GM19455 (cell line): Measurements from ENCODE around the gene NDFIP2.
A peak's percentile ranks its signal among the peaks of the same experiment; 100 is the strongest.

Source experiments
- ATAC-seq: cut with Tn5 transposase; IDR thresholded peaks from one replicate; pipeline ENCODE4 v1.9.1; 2021; ENCODE audit not compliant: unreplicated experiment

The NDFIP2 gene, protein sequence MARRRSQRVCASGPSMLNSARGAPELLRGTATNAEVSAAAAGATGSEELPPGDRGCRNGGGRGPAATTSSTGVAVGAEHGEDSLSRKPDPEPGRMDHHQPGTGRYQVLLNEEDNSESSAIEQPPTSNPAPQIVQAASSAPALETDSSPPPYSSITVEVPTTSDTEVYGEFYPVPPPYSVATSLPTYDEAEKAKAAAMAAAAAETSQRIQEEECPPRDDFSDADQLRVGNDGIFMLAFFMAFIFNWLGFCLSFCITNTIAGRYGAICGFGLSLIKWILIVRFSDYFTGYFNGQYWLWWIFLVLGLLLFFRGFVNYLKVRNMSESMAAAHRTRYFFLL

GRCh38 chr13:79480954-79481684 lies at the start of gene NDFIP2:
Gene NDFIP2, plus strand, starts transcription at chr13:79481155. Its CDS starts 49 bp downstream, at chr13:79481204.
- peak; percentile 87 for ATAC-seq

- ATAC-seq = no peak
Observed at GRCh38 chr13:79432086-79432485, 48.9 kb upstream of the NDFIP2 start.

GRCh38 chr13:79432992-79433391 lies 48.0 kb upstream of the NDFIP2 start:
- ATAC-seq = no peak

DNA sequence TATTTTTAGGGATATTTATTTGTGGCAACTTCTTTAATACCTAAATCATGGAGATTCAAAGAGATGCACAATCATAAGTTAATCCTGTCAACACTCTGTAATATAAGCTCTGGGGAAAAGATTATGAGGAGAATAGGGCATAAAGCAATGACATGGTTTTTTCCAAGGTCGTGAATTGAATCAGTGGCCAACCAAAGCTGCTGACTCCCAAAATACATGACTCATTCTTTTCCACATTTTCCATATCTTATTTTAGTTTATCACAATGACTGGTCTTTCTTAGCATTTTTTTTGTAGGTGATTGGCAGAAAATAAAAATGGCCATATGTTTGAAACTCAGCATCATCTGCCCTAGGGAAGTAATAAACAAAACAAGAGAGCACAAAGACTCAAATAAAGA lies 46.4 kb upstream of the NDFIP2 start:
- no peak for ATAC-seq

DNA sequence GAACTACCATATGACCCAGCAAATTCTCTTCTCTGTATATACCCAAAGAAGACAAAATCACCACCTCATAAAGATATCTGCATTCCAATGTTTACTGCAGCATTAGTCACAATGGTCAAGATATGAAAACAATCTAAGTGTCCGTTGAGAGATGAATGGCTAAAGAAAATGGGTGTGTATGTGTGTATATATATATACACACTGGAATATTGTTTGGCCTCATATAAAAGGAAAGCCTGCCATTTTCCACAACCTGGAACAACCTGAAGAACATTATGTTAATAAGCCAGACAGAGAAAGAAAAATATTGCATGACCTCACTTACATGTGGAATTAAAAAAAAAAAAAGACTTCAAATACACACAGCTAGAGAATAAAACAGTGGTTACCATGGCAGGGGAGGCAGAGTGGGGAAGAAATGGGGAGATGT lies 45.4 kb upstream of the NDFIP2 start:
- ATAC-seq = no peak

- no peak for ATAC-seq
Observed at GRCh38 chr13:79439275-79439674, 41.7 kb upstream of the NDFIP2 start.

GRCh38 chr13:79440958-79441528 lies 39.9 kb upstream of the NDFIP2 start:
- no peak for ATAC-seq

DNA sequence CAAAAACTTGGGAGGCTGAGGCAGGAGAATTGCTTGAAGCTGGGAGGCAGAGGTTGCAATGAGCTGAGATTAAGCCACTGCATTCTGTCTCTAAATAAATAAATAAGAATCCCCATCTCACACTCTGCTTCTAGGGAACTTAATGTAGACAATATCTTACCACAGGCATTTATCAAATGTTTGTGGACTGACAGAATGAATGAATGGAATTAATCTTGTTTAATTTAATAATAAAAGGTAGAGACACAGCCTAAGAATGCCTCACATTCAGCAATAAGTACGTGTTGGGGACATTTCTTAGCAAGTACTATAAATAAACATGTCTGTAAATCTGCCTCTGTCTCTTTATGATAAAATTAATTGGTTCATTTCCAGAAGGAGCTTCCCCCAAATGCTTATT lies 38.7 kb upstream of the NDFIP2 start:
- ATAC-seq = no peak

- ATAC-seq = no peak
Observed at GRCh38 chr13:79442706-79443105, 38.2 kb upstream of the NDFIP2 start.

GRCh38 chr13:79445968-79446645 lies 34.8 kb upstream of the NDFIP2 start:
- no peak for ATAC-seq

DNA sequence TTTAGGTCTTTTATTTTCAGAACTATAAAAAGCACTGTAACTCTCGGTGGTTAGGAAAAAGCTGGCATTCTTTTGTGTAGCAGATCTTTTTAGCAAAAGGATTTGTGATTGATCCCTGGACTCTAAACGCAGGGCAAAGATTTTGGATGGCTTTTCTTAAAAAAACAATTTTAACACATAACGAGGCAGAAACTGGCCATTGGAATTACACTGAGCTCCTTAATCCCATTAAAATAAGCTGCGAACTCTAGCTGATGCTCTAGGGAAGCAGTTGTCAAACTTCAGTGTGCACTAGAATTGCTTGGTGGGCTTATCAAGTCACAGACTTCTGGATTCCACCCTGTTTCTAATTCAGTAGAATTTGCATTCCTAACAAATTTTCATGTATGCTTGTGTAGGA lies 33.8 kb upstream of the NDFIP2 start:
- ATAC-seq = no peak

DNA sequence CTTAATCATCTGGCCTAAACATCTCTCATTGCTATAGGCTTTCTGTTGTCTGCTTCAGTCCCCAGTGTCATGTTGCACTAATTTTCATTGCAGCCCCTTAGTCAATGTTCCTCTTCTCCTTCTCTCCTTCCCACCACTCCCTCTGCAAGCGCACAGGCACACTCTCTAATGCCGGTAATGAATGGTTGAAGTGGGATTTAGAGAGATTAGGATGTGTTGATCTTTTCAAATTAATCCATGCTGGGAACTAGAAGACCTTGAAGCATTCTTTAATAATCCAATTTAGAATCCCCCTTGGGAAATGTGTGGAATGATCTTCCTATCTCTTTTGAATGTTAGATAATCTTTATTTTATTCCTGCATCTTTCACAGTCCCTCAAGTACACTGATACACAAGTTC lies 33.2 kb upstream of the NDFIP2 start:
- no peak for ATAC-seq

GRCh38 chr13:79448413-79448812 lies 32.5 kb upstream of the NDFIP2 start:
- no peak for ATAC-seq

DNA sequence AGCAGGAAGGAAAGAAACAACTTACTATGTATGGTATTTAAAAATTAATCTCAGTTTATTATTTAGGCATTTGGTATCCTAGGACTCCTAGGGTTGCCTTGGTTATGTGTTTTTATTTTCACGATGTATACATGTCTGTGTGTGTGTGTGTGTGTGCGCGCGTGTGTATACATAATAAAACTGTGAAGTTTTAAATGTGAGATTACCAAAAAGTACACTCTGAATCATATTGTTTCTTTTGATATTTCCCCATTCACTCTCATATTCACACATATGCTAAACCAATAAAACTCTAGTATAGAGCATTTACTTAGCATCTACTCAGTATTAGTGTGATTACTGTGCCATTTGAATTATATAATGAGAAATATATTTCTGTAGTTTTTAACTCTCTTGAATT lies 30.8 kb upstream of the NDFIP2 start:
- ATAC-seq = no peak

DNA sequence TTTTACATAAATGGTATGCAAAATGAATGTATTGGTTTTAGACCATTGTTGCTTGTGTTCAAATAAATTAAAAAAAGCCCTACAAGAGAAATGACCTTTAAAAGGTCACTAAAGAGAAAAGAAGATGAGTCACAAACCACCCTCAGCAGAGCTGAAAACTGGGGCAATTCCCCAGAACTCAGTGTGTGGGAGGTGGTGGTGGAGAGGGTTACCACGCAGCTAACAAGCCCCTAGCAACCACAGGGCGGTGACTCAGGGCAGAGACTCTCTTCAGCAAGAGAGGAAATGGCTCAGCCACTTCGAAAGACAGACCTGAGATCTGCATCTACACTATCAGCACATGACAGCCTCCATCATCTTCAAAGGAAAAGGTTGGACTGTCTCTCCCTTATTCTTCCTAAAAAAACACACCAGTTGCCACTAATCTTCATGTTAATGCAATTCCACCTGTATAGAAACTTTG lies 29.4 kb upstream of the NDFIP2 start:
- ATAC-seq = peak; percentile 99

GRCh38 chr13:79452239-79452913 lies 28.6 kb upstream of the NDFIP2 start:
- no peak for ATAC-seq

DNA sequence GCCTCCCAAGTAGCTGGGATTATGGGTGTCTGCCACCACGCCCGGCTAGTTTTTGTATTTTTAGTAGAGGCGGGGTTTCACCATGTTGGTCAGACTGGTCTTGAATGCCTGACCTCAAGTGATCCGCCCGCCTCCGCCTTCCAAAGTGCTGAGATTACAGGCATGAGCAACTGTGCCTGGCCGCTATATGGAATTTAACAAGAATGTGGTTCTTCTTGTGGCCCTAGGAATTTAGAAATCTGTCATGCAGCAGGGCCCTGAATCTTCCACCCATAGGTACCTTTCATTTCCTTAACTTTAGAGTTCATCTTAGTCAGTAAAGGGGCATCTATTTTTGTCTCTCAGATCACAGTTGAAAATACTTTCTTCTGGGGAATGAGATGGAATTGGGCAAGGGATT lies 25.6 kb upstream of the NDFIP2 start:
- no peak for ATAC-seq

DNA sequence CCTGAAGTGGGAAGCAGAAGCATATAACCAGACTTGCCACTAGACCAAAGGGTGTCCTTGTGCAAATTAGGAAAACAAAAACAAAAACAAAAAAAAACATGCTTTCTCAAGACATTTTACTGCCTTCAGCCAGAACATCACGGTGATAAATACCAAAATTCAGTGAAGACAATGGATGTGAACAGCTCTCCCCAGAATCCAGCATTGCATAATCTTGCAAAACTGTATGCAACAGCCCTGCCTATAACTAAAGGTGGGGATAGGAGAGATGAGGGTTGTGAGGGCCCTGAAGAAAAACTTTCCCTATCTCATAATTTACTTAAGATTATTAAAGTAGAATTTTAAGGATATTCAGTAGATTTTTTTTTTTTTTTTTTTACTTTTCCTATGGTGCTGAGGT lies 24.9 kb upstream of the NDFIP2 start:
- no peak for ATAC-seq

GRCh38 chr13:79456656-79457365 lies 24.1 kb upstream of the NDFIP2 start:
- ATAC-seq = no peak

DNA sequence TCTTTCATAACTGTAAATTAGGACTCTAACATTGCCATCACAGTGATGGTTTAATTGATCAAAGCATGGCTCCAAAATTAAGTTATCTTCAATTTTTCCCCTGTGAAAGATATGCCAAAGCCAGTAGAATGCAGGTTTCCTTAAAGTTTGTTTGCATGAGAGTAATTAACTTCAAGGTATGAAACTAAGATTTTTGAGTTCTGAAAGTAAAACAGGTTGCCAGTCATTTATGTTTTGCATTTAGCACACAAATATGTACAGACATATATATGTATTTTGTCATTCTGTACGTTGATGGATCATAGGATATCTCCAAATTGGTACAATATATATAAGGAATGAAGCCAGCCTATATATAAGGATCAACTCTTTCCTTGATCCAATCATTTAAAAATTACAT lies 23.6 kb upstream of the NDFIP2 start:
- no peak for ATAC-seq
